ENCODE results near the gene CD177.
"Not testable (repeated sequence)": the region's sequence is repeated elsewhere in the genome, so short reads cannot be mapped to it uniquely, and the experiment has no call there.

The CD177 gene, protein sequence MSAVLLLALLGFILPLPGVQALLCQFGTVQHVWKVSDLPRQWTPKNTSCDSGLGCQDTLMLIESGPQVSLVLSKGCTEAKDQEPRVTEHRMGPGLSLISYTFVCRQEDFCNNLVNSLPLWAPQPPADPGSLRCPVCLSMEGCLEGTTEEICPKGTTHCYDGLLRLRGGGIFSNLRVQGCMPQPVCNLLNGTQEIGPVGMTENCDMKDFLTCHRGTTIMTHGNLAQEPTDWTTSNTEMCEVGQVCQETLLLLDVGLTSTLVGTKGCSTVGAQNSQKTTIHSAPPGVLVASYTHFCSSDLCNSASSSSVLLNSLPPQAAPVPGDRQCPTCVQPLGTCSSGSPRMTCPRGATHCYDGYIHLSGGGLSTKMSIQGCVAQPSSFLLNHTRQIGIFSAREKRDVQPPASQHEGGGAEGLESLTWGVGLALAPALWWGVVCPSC

DNA sequence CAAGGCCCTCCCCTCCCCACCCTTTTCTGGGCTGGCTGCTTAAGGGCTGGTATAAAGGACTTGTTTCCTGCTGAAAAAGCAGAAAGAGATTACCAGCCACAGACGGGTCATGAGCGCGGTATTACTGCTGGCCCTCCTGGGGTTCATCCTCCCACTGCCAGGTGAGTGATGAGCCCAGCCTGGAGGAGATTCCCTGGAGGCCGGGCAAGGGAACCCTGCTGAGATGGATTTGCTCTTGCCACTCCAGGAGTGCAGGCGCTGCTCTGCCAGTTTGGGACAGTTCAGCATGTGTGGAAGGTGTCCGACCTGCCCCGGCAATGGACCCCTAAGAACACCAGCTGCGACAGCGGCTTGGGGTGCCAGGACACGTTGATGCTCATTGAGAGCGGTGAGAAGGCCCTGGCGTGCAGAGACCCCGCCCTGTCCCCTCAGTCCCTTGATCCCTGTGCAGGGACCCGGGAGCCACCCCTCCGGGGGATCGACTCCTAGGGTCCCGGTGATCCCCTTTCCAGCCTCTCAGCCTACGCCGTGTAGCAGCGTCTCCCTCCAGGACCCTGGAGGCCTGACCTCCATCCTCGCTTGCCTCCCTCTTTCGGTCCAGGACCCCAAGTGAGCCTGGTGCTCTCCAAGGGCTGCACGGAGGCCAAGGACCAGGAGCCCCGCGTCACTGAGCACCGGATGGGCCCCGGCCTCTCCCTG is at the start of gene CD177:
Gene CD177 (plus strand): TSS at position 81 of the 699 bp plus-strand sequence. CDS start 29 bp downstream, at position 110.
- DNase-seq, result no peak

DNA sequence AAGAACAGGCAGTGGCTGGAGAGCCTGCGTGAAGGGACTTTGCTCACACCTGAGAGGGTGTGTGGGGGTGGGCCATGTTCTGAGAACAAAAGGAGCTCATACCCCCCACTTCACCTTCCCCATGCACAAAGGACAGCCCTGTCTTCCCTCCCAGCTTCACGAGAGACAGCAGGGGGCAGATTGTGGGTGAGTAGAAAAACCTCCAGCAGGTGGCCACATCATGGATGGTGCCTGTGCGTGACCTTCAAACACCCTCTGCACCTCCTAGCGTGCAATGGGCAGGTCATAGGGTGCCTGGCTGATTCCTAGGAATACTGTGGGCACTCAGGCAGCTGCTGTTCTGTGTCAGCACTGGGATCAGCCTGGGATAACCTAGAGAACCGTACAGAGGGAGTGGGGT is 47.8 kb upstream of the CD177 start:
- DNase-seq, result no peak

DNA sequence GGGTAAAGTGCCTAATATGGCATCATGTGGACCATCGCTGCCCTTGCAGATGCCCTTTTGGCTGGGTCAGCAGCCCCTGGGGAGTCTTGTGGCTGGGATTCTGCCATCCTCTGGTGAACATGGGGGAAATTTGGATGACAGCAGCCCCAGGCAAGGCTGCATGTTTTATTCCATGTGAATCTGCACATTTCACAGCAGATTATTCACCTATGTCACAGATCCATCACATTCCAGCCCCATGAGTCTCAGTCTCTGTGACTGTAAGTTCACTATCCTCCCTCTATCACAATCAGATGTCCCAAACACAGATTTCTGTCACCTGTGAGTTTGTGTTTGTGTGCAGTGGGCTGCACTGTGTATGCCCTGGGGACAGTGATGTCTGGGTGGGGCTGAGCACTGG is 47.4 kb upstream of the CD177 start:
- no peak for DNase-seq

DNA sequence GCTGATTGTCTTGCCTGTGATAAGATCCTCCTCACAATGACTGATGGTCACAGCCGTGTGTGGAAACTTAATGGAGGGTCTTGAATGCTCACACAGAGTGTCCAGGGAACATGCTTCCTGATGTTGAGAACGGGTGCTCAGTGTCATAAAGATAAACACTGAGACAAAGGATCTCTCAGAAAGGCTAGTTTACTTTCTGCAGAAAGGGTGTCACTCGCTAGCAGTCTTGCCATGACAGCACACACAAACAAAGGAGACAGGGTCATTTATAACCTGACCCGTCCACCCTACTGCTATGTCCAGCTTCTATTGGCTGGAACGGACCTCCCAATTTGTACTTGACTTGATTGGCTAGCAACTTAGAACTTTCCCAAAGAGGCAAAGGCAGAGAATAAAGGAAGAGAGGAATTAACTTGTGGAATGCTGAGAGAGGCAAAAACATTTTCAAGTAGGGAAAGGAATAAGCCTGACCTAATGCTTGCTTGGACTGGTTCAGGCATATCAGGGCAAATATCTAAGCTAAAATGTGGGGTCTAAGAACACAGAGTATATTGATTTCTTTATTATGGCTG is 45.2 kb upstream of the CD177 start:
- DNase-seq, result no peak

DNA sequence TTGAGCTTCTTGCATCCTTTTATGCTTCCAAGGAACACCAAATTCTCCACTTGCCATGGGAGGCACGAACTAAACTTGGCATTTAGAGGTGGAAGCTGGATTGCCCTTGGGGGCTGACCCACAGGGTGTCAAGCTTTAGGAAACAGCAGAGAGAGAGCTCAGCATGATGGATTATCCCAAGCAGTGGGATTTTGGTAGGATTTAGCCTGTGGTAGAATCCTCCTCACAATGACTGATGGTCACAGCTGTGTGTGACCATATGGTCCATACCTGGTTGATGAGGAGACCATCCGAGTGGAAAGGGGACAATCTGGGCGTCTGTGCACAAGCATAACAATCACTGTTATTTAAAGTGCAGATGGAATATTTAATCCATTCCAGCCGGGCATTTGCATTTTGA is 44.0 kb upstream of the CD177 start:
- DNase-seq, result no peak

DNA sequence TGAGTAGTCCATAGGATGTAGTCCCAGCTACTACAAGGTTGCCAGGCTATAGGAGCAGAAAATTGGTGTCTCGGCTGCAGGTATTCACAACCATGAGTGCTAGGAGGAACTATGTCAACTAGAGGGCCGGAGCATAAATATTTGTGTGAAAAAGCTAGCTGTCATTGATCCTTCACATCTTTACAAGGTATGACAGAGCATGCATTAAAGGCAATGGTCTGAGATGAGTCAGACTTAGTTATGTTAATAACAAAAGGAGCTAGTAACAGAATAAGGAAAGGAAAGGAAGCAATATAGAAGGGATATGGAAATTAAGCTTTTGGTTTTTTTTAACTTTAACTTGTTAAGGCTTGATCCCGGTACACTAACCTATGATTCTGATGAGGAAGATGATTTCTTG is 43.3 kb upstream of the CD177 start:
- no peak for DNase-seq

DNA sequence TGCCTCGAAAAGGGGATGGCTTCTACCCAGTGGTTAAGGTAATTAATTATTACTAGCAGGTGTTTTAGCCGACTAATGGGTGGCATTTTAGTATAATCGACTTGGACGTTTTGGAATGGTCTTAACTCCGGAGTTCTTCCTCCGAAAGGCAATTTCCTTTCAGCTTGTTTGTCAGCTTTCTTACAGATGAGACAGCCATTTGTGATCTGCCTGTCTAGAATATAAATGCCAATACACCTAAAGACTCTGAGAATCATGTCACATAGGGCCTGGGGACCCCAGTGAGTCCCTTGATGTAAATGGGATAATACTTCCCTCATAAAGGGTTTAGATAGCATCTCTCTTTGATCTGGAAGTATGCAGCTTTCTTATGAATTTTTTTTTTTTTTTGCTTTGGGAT is 42.2 kb upstream of the CD177 start:
- no peak for DNase-seq

DNA sequence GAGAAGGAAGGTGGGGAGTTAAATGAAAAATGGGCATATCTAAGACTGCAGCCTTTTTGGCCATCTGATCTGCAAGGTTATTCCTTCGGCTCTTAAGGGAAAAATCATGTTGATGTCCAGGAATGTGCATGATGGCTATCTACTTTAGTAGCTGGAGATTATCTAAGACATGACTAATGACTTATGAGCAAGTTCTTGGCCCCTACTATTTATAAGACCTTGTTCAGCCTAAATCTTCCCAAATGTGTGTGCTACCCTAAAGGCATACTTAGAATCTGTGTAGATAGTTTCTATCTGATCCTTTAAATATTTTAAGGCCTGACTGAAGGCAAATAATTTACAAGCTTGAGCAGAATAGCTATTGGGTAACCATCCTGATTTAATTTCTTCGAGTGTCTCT is 41.8 kb upstream of the CD177 start:
- no peak for DNase-seq

DNA sequence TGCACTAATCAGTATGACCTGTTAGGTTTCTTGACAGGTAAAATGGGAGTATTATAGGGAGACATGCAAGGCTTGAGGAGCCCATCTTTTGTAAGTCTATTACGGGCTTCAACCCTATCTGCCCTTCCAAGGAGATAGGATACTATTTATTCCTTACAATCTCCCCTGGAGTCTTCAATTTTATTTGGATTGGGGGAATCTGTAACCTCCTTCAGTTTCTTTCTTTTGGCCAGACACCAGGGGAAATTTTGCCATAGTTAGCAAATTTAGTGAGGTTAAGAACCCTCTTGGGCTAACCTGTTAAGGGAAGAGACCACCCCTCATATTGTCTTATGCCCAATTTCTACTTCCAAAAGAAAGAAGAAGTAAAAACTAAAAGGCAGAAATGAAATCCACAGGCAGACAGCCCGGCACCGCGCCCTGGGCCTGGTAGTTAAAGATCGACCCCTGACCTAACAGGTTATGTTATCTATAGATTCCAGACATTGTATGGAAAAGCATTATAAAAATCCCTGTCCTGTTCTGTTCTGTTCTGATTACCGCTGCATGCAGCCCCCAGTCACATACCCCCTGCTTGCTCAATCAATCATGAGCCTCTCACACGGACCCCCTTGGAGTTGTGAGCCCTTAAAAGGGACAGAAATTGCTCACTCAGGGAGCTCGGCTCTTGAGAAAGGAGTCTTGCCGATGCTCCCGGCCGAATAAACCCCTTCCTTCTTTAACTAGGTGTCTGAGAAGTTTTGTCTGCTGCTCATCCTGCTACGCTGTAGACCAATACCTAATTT is 39.6 kb upstream of the CD177 start:
- no peak for DNase-seq

DNA sequence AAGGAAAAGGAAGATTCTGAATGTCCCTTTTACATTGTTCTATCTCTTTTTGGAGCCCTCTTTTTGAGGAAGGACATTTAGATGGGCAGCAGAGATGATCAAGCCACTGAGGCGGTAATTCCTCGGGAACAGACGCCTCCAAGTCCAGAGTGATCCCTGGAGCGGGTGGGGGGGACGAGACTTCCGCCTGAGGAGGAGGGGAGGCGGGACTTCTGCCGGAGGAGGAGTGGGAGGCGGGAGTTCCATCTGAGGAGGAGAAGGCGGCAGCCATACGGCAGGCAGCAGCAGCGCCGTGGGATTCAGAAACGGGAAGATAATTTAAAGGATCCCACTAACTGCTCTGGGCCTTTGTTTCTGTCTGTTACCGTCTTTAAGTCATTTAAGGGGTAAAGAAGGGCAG is 37.6 kb upstream of the CD177 start:
- no peak for DNase-seq

DNA sequence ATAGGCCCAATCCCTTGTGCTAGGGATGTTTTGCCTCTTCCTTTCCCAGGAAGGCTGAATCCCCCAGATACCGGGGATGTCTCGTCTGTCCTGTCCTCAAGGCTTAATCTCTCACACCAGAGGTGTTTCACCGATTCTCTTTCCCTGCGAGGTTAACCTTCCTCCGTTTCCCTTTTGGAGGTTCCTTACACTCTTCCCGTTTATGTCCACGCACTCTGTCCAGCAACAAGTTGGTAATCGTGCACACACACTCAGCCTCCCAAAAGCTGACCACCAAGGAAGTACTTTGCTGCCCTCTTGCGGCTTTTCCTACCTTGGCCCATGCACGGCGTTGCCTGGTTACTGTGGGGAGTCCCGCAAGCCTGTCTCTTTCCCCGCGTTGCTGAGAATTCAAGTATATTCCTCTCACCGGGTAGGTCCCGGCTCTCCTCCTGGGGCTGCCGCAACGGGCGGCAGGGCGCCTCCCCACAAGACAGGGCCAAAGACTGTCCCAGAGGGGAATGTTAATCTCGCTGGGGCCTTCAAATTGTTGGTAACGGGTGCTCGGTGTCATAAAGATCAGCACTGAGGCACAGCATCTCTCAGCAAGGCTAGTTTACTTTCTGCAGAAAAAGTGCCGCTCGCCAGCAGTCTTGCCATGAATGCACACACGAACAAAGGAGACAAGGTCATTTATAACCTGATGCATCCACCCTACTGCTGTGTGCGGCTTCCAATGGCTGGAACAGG is 36.7 kb upstream of the CD177 start:
- DNase-seq, result no peak

DNA sequence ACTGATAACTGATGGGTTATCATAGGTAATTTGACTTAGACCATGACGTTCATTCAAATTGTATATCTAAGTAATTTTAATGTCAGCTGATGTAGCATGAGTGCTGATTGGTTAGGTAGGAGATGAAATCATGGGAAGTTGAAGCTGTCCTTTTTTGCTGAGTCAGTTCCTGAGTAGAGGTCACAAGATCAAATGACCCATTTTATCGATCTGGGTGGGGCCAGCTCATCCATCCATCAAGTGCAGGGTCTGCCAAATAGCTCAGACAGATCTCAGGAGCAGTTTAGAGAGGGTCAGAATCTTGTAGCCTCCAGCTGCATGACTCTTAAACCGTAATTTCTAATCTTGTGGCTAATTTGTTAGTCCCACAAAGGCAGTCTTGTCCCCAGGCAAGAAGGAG is 35.3 kb upstream of the CD177 start:
- DNase-seq, result no peak

DNA sequence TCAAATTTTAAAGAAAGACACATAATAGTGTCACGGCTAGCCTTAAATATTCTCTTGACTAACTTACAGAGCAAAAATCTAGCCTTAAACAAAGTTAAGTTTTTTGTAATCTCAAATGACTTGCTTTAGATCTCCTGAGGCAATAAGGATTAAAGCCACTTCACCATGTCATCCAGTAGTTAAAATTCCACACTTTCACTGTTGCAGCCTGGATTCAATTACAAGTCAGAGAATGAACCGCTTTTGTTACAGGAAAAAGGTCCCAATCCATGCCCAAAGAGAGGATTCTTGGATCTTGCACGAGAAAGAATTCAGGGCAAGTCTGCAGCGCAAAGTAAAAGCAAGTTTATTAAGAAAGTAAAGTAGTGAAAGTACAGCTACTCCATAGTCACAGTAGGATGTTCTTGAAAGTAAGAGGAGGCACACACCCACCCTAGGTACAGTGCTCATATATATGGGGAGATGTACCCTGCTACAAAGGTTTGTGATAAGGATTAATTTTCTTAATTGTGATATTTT is 34.6 kb upstream of the CD177 start:
- DNase-seq, result no peak

DNA sequence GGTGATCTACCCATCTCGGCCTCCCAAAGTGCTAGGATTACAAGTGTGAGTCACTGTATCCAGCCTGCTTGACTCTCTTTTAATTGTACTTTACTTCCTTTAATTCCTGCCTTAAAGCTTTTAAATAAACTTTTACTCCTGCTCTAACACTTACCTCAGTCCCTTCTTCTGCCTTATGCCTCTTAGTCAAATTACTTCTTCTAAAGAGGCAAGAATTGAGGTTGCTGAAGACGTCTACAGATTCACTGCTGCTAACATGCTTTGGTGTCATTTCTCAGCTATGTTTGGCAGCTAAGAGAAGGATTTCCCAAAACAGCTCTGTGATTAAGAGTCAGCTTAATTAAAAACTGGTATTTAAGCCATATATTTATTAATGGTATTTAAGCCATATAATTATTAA is 32.9 kb upstream of the CD177 start:
- DNase-seq, result no peak

DNA sequence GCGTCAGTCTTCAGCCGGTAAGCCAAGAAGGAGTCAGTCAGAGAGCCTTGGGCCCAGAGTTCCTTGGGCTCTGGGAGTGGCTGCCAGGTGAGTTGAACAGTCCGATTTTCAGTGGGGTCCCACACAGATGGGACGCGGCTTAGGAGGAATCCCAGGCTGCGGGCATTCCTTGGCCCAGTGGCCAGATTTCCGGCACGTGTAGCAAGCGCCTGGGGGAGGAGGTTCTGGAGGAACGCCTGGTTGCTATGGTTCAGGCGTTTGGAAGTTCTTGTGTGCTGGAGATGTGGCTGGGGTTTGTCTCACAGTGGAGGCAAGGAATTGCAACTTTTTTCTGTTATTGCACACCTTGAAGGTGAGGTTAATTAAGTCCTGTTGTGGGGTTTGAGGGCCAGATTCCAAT is 26.7 kb upstream of the CD177 start:
- not testable (repeated sequence) for DNase-seq

DNA sequence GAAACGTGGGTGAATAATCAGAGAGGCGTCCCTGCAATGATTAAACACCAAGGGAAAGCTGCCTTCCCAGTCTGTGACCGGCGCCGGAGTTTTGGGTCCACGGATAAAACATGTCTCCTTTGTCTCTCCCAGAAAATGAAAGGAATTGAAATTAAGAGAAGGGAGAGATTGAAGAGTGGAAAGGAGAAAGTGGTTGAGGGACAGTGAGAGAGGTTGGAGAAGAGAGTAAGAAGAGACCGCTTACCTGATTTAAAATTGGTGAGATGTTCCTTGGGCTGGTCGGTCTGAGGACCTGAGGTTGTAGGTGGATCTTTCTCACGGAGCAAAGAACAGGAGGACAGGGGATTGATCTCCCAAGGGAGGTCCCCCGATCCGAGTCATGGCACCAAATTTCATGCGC is 24.9 kb upstream of the CD177 start:
- not testable (repeated sequence) for DNase-seq

DNA sequence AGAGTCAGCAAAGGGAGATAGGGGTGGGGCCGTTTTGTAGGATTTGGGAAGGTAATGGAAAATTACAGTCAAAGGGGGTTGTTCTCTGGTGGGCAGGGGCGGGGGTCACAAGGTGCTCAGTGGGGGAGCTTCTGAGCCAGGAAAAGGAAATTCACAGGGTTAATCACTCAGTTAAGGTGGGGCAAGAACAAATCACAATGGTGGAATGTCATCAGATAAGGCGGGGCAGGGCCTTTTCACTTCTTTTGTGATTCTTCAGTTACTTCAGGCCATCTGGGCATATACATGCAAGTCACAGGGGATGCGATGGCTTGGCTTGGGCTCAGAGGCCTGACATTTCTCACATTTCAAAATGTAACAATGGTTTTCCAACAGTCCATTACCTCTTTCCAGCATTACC is 24.4 kb upstream of the CD177 start:
- not testable (repeated sequence) for DNase-seq

DNA sequence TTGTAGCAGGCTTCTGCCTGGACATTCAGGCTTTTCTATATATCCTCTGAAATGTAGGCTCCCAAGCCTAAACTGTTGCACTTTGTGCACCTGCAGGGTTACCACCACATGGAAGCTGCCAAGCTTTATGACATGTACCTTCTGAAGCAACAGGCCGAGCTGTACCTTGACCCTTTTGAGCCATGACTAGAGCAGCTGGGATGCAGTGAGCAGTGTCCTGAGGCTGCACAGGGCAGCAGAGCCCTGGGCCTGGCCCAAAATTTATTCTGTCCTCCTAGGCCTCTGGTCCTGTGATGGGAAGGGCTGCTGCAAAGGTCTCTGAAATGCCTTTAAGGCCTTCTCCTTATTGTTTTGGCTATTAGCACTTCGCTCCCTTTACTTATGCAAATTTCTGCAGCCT is 23.5 kb upstream of the CD177 start:
- DNase-seq, result no peak

DNA sequence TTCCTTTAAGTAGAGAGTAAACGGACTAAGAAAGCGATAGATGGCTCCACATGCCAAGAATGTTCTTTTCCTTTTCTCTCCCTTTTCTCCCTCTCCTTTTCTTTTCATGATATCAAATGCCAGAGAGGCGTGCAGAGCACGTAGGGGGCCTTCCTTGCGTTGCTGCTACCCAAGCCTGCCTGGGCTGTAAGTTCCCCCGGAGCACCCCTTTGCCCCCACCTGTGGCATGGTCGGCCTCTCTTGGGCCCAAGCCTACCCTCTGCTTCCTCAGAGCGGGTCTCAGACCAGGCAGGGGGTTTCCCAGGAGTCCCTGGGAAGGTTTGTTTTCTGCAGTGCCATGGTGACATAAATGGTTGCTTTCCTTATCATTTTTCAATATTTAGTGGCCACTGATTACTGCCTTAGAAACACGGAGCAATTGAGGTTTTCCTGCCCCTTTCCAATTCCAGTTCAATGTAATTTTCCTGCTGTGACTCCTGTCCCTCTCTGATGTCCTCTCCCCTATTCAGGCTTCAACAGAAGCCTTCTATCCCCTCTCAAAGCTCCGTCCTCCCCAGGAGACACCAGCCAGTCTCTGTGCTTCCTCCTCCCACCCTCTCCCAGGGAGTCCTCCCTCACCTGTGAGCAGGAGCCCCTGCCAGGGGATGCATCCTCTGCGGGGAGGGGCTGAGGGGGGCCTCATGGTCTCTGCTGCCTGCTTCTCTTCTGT is 22.6 kb upstream of the CD177 start:
- no peak for DNase-seq

DNA sequence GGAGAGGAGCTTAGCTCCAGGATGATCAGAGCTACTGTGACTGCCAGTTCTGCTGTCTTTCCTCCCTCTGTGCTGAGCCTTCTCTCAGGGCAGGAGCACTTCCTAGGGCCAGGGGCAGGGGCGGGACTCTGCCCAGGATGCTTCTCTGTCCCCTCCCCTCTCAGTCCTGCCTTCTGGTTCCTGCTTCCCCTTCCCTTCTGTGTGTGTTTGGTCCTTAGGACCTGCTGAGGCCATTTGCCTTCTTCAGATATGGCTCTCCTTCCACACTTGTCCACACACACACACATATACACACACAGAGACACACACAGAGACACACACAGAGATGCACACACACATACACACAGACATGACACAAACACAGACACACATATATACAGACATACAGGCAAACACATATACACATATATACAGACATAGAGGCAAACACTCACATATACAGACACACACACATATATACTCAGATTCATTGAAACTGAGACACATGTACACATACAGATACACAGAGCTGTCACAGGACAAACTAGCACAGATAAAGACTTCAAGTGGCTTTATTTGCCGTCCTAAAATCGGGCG is 22.0 kb upstream of the CD177 start:
- no peak for DNase-seq

Data from suppressor macrophage treated with lipopolysaccharide for 4 hours (primary cell).